Astrocyte (in vitro differentiated cells and primary cell): ENCODE data around the gene OSBPL6. TPM values are rescaled to one million over a fixed set of nuclear protein-coding genes. Genes with fewer than 3 reads are reported as not detected.

ENCODE experiments used
- DNase-seq: peaks from one replicate; pipeline ENCODE4 v3.0.0-alpha.2; 2010; ENCODE audit warnings: low read depth
- FAIRE-seq: peaks from 2 replicates; lab custom pipeline; 2011; peaks lifted over from hg19 to GRCh38; lab: Jason Lieb, UNC
- H2AFZ ChIP-seq: 2 replicates; pipeline ENCODE4 v1.6.0; 2012; ENCODE audit warnings: low read depth, low read length, inconsistent platforms
- H3K27ac ChIP-seq: 2 replicates; pipeline ENCODE4 v1.5.1; 2011; ENCODE audit warnings: low read depth, low read length, inconsistent platforms
- H3K27me3 ChIP-seq: 2 replicates; pipeline ENCODE4 v1.6.0; 2011; ENCODE audit warnings: low read length, inconsistent platforms; ENCODE audit not compliant: insufficient read depth
- H3K36me3 ChIP-seq: 2 replicates; pipeline ENCODE4 v1.5.1; 2011; ENCODE audit warnings: low read length, inconsistent platforms; ENCODE audit not compliant: insufficient read depth
- H3K4me1 ChIP-seq: 2 replicates; pipeline ENCODE4 v1.5.1; 2011; ENCODE audit warnings: low read length, inconsistent platforms; ENCODE audit not compliant: insufficient read depth
- H3K4me2 ChIP-seq: 2 replicates; pipeline ENCODE4 v1.6.0; 2012; ENCODE audit warnings: low read length, inconsistent platforms
- H3K4me3 ChIP-seq: 2 replicates; pipeline ENCODE4 v1.5.1; 2011; ENCODE audit warnings: low read depth, mild to moderate bottlenecking, low read length, inconsistent platforms; ENCODE audit not compliant: insufficient read depth
- H3K79me2 ChIP-seq: 2 replicates; pipeline ENCODE4 v1.6.0; 2012; ENCODE audit warnings: mild to moderate bottlenecking, low read length, inconsistent platforms; ENCODE audit not compliant: insufficient read depth
- H3K9ac ChIP-seq: 2 replicates; pipeline ENCODE4 v1.6.0; 2012; ENCODE audit warnings: mild to moderate bottlenecking, low read length, inconsistent platforms
- H3K9me3 ChIP-seq: 2 replicates; pipeline ENCODE4 v1.5.1; 2012; ENCODE audit warnings: low read depth, mild to moderate bottlenecking, low read length, inconsistent platforms; ENCODE audit not compliant: insufficient read depth
- H4K20me1 ChIP-seq: 2 replicates; pipeline ENCODE4 v1.6.0; 2012; ENCODE audit warnings: low read length, inconsistent platforms; ENCODE audit not compliant: insufficient read depth
- H3K27ac Mint-ChIP-seq: one replicate; pipeline ENCODE4 v1.8.0; 2021; ENCODE audit warnings: mild to moderate bottlenecking, mixed read lengths; ENCODE audit not compliant: unreplicated experiment
- H3K27me3 Mint-ChIP-seq: one replicate; pipeline ENCODE4 v1.8.0; 2021; ENCODE audit warnings: low read depth, mixed read lengths; ENCODE audit not compliant: unreplicated experiment
- H3K36me3 Mint-ChIP-seq: one replicate; pipeline ENCODE4 v1.8.0; 2021; ENCODE audit warnings: low read depth, mixed read lengths; ENCODE audit not compliant: unreplicated experiment
- H3K4me1 Mint-ChIP-seq: one replicate; pipeline ENCODE4 v1.8.0; 2021; ENCODE audit warnings: low read depth, mixed read lengths; ENCODE audit not compliant: unreplicated experiment
- H3K4me3 Mint-ChIP-seq: one replicate; pipeline ENCODE4 v1.8.0; 2021; ENCODE audit warnings: mild to moderate bottlenecking, moderate library complexity, mixed read lengths; ENCODE audit not compliant: unreplicated experiment
- H3K9me3 Mint-ChIP-seq: one replicate; pipeline ENCODE4 v1.8.0; 2021; ENCODE audit warnings: mild to moderate bottlenecking, mixed read lengths; ENCODE audit not compliant: unreplicated experiment
- EZH2 ChIP-seq: IDR thresholded peaks from 2 replicates; pipeline ENCODE4 v1.6.1; 2012; ENCODE audit warnings: mild to moderate bottlenecking, low read length, inconsistent platforms; ENCODE audit not compliant: insufficient read depth
- total RNA-seq: library from RNA; stranded (reverse); gene quantifications from 2 replicates; pipeline ENCODE4 v1.2.1, GENCODE V29; 2021
- TF ChIP-seq, protein P1 (sequence below): IDR thresholded peaks from 2 replicates; pipeline ENCODE4 v1.5.1; 2011; ENCODE audit warnings: low read depth, mild to moderate bottlenecking, inconsistent platforms, low read length, moderate library complexity; ENCODE audit not compliant: insufficient read depth

Gene OSBPL6
- total RNA-seq, 1 donor from 2014 or later = 13.4 TPM

DNA sequence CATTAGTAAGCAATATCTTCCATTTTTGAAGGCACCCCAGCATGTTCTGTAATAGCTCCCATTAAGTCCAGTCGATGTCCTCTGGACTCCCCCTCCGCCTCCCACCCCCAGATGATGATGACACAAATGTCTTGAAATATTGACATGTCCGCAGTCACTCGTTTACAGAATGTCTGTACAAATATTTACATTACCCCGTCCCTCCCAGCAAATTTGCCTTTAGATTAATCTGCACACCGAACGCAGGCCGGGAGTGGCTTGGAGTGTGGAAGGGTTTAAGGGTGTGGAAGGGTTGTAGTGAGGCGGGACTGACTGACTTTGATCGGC, 853 bp upstream of the OSBPL6 start:
- Mint-ChIP-seq H3K27ac (no peak overlapping the region), H3K36me3 (no peaks in the 10 kb centered on the region), H3K9me3 (no peaks in the 10 kb centered on the region), H3K27me3 (peaks cover 5% of the 10 kb centered on the region), H3K4me3 (peak overlapping the region; percentile 90), H3K4me1 (peaks cover 2% of the 10 kb centered on the region)
- TF ChIP-seq, protein P1, sequence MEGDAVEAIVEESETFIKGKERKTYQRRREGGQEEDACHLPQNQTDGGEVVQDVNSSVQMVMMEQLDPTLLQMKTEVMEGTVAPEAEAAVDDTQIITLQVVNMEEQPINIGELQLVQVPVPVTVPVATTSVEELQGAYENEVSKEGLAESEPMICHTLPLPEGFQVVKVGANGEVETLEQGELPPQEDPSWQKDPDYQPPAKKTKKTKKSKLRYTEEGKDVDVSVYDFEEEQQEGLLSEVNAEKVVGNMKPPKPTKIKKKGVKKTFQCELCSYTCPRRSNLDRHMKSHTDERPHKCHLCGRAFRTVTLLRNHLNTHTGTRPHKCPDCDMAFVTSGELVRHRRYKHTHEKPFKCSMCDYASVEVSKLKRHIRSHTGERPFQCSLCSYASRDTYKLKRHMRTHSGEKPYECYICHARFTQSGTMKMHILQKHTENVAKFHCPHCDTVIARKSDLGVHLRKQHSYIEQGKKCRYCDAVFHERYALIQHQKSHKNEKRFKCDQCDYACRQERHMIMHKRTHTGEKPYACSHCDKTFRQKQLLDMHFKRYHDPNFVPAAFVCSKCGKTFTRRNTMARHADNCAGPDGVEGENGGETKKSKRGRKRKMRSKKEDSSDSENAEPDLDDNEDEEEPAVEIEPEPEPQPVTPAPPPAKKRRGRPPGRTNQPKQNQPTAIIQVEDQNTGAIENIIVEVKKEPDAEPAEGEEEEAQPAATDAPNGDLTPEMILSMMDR = no peak
- no peak for TF ChIP-seq EZH2
- Histone ChIP-seq H2AFZ (peak overlapping the region; percentile 96), H3K27me3 (no peaks in the 10 kb centered on the region), H3K27ac (peak overlapping the region; percentile 60), H3K36me3 (no peaks in the 10 kb centered on the region), H4K20me1 (no peaks in the 10 kb centered on the region), H3K9ac (peak overlapping the region; percentile 85), H3K4me2 (peak overlapping the region; percentile 89), H3K79me2 (peaks cover 25% of the 10 kb centered on the region), H3K9me3 (no peaks in the 10 kb centered on the region), H3K4me1 (peaks cover 13% of the 10 kb centered on the region), H3K4me3 (peak overlapping the region; percentile 72)
- no peak for FAIRE-seq
- DNase-seq = no peak

DNA sequence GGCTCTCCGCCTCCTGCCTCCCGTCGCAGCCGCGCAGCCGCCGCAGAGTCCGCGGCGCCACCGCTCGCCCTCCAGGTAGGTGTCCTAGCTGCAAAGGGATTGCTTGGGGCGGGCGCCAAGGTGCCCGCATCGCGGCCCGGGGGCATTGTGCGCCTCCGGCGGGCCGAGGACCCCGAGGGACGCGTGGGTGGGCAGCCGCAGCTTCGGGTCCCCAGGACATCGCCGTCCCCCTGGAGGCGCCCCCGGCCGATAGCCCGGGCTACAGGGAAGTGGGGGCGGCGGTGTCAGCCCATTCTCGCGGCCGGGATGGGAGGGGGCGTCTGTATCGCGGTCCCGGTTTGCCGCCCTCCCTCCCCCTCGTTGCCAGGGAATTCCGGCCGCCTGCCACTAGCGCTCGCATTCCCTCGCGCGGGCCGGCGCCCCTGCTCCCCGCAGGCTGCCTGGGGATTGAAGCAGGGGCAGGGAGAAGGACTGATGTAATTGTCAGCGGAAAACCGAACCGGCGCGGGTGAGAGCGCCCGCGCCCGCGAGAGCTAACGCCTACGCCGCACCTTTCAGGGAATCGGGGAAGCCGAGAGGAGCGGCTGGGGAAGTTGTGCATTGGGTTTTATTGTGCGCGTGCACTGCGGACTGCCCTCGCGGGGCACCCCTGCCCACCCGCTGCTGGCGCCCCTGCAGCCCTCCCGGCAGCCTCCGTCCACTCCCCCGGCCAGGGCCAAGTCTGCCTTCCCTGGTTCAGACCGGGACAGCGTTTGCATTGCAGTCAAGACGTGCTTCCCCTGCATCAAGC, 483 bp downstream of the OSBPL6 start:
- peaks cover 2% of the 10 kb centered on the region for H3K4me1 Mint-ChIP-seq
- DNase-seq (peak; percentile 54), FAIRE-seq (no peak)
- Histone ChIP-seq H2AFZ (peak overlapping the region; percentile 96), H3K27ac (peak overlapping the region; percentile 68), H3K9me3 (no peaks in the 10 kb centered on the region), H3K9ac (peak overlapping the region; percentile 84), H3K4me1 (peaks cover 13% of the 10 kb centered on the region), H3K27me3 (no peaks in the 10 kb centered on the region), H3K4me3 (peak overlapping the region; percentile 72), H4K20me1 (no peaks in the 10 kb centered on the region), H3K79me2 (peaks cover 36% of the 10 kb centered on the region), H3K4me2 (peak overlapping the region; percentile 89), H3K36me3 (no peaks in the 10 kb centered on the region)
- H3K27me3 Mint-ChIP-seq = peaks cover 5% of the 10 kb centered on the region
- peak overlapping the region; percentile 96 for H3K4me3 Mint-ChIP-seq
- TF ChIP-seq, protein P1 = no peak
- no peak for TF ChIP-seq EZH2
- H3K9me3 Mint-ChIP-seq = no peaks in the 10 kb centered on the region
- H3K27ac Mint-ChIP-seq = peak overlapping the region; percentile 41
- H3K36me3 Mint-ChIP-seq = no peaks in the 10 kb centered on the region
